GM19238 (cell line): ENCODE data around the gene CROT.
A peak's percentile ranks its signal among the peaks of the same experiment; 100 is the strongest.
"Not testable (repeated sequence)": the region's sequence is repeated elsewhere in the genome, so short reads cannot be mapped to it uniquely, and the experiment has no call there.

Experiments
- DNase-seq: peaks from one replicate; pipeline ENCODE4 v3.0.0; 2011; ENCODE audit warnings: low spot score; ENCODE audit not compliant: insufficient read length

CROT gene

GRCh38 chr7:87345166-87345927 is at the start of gene CROT:
Gene CROT (plus strand): TSS chr7:87345664. CDS start chr7:87349069, 3,405 bp downstream.
- DNase-seq = peak; percentile 79

GRCh38 chr7:87300756-87301155 is 44.7 kb upstream of the CROT start:
- no peak for DNase-seq

- no peak for DNase-seq
Observed at GRCh38 chr7:87310790-87311419, 34.6 kb upstream of the CROT start.

- DNase-seq = peak; percentile 31
Observed at GRCh38 chr7:87312215-87312865, 33.1 kb upstream of the CROT start.

- no peak for DNase-seq
Observed at GRCh38 chr7:87316097-87316700, 29.3 kb upstream of the CROT start.

GRCh38 chr7:87316846-87317552 is 28.5 kb upstream of the CROT start:
- DNase-seq = no peak

- no peak for DNase-seq
Observed at GRCh38 chr7:87317691-87318245, 27.7 kb upstream of the CROT start.

- no peak for DNase-seq
Observed at GRCh38 chr7:87318741-87319140, 26.7 kb upstream of the CROT start.

GRCh38 chr7:87319154-87319581 is 26.3 kb upstream of the CROT start:
- not testable (repeated sequence) for DNase-seq

GRCh38 chr7:87322912-87323311 is 22.6 kb upstream of the CROT start:
- DNase-seq = no peak

- no peak for DNase-seq
Observed at GRCh38 chr7:87325576-87326370, 19.7 kb upstream of the CROT start.

GRCh38 chr7:87328281-87328680 is 17.2 kb upstream of the CROT start:
- DNase-seq = no peak

- DNase-seq = no peak
Observed at GRCh38 chr7:87330316-87330715, 15.1 kb upstream of the CROT start.

- no peak for DNase-seq
Observed at GRCh38 chr7:87330942-87331341, 14.5 kb upstream of the CROT start.

GRCh38 chr7:87331687-87332252 is 13.7 kb upstream of the CROT start:
- no peak for DNase-seq

GRCh38 chr7:87332321-87332720 is 13.1 kb upstream of the CROT start:
- DNase-seq = no peak

GRCh38 chr7:87336136-87336535 is 9.3 kb upstream of the CROT start:
- DNase-seq = no peak

GRCh38 chr7:87337331-87337730 is 8.1 kb upstream of the CROT start:
- no peak for DNase-seq

GRCh38 chr7:87339373-87339897 is 6.0 kb upstream of the CROT start:
- DNase-seq = no peak

GRCh38 chr7:87341441-87341840 is 4.0 kb upstream of the CROT start:
- no peak for DNase-seq
